H1 (cell line): ENCODE data around the gene ARMH3. TPM values are rescaled to one million over a fixed set of nuclear protein-coding genes. Genes with fewer than 3 reads are reported as not detected.

Source experiments
- CHD2 ChIP-seq: IDR thresholded peaks from 2 replicates; pipeline ENCODE4 v1.6.1; 2012; ENCODE audit warnings: low read length, improper control_type of control experiment
- GABPA ChIP-seq: IDR thresholded peaks from 2 replicates; pipeline ENCODE4 v1.6.1; 2011; ENCODE audit warnings: mild to moderate bottlenecking, low read length, moderate library complexity, borderline replicate concordance; ENCODE audit not compliant: insufficient read depth
- KDM4A ChIP-seq: IDR thresholded peaks from one replicate; pipeline ENCODE4 v1.7.1; 2012; ENCODE audit warnings: low read depth, mild to moderate bottlenecking, moderate library complexity, low read length, inconsistent platforms; ENCODE audit not compliant: severe bottlenecking
- PHF8 ChIP-seq: fragments of 200-600 bp; sonication (generic); conservative IDR thresholded peaks from 2 replicates; pipeline ENCODE4 v1.7.1; 2012; ENCODE audit warnings: low read depth, mild to moderate bottlenecking, inconsistent platforms, low read length, moderate library complexity
- RBBP5 ChIP-seq: IDR thresholded peaks from 2 replicates; pipeline ENCODE4 v1.7.1; 2012; ENCODE audit warnings: low read depth, mild to moderate bottlenecking, inconsistent platforms, low read length, moderate library complexity, borderline replicate concordance
- RNF2 ChIP-seq: fragments of 200-900, 300-1000 bp; sonication (generic); IDR thresholded peaks from 2 replicates; pipeline ENCODE4 v1.7.1; 2016; ENCODE audit warnings: borderline replicate concordance, low read depth, mild to moderate bottlenecking, antibody characterized with exemption, low read length; ENCODE audit not compliant: poor library complexity, severe bottlenecking; ENCODE audit errors: missing control alignments
- polyA plus RNA-seq, 7 experiments: library from polyadenylated mRNA; depleted of rRNA in 3 of 7; stranded (reverse) in 5 of 7; unstranded in 2 of 7; fragments of >200 nt in 5 of 7; fragments of 200-250 nt in 2 of 7; gene quantifications; 1 replicate in 5 of 7; 2 replicates in 1 of 7; 4 replicates in 1 of 7; pipeline versions ENCODE4 v1.2.1 to v1.2.3, GENCODE V29; 2011 to 2013; ENCODE audit warnings: missing spikeins in 2 of 7, mixed read lengths in 2 of 7
- total RNA-seq: library from RNA; stranded (reverse); fragmentation: NEBNext Ultra II Directional; extraction: Animal tissue kit (Norgen Biotek cat#: 25700); gene quantifications from 2 replicates; pipeline ENCODE4 v1.2.1, GENCODE V29; 2021
- TF ChIP-seq, protein P1 (sequence below): IDR thresholded peaks from 2 replicates; pipeline ENCODE4 v1.6.1; 2012; ENCODE audit warnings: inconsistent platforms

ARMH3 gene
- total and polyA plus RNA-seq, 2 of the 8 experiments (the other 6 are each of a cell fraction or from before 2014, with no cell fraction given): 11.6 to 18.3 TPM

DNA sequence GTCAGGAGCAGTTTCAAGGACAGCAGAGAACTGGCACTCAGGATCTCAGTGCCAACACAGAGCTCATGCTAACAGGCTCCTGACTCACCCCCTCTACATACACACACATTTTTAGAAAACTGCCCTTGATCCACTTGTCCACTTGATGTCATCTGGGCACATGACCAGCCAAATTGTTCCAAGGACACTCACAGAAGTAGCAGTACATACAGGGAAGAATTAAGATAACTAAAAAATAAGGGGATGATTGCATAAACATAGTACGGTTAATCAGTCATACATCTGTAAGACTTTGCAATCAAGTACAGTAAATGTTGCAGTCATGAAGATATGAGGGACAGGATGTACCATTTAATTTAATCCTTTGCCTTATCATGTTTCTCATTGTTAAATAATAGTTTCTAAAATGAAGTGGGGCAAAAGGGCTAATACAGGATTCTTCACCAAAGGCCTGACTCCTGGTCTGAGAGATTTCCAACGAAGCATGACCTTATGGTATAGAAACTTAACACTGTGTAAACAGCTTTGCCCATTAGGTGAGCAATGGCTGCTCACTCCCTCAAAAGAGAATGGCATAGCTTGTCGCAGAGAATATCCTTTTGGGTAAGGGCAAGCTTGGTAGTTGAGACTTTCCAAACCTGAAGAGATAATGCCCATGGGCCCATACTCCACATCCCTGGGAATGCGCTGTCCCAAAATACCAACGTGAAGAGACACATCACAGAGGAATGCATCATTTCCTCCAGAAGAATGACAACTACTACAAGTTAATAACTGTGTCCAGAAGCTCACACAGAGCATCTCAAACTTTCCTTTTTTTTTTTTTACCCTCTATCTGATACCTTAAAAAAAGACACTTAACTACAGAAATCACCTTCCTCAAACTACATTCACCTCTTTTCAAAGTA lies 94.1 kb downstream of the ARMH3 start (continued):
- TF ChIP-seq KDM4A (no peak), PHF8 (no peak), GABPA (no peak), RNF2 (no peak), RBBP5 (no peak), CHD2 (no peak)
- TF ChIP-seq, protein P1, sequence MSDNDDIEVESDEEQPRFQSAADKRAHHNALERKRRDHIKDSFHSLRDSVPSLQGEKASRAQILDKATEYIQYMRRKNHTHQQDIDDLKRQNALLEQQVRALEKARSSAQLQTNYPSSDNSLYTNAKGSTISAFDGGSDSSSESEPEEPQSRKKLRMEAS: no peak
- TF ChIP-seq, all 59 proteins: peak for 0
